ENCODE results near the gene THSD4.

Gene THSD4

GRCh38 chr15:71728881-71729280 lies 613.6 kb downstream of the THSD4 start:
- H3K79me2 ChIP-seq (ENCODE audit: control insufficient read depth, insufficient read depth, low read length, unreplicated experiment): no peaks in the 10 kb centered on the region
- H3K27me3 ChIP-seq (ENCODE audit: insufficient read depth, low read length): no peaks in the 10 kb centered on the region
- H3K27ac ChIP-seq (ENCODE audit: low read depth, low read length): no peak overlapping the region
- no peak overlapping the region for H2AFZ ChIP-seq (ENCODE audit: low read length, unreplicated experiment)
- H3K4me1 ChIP-seq (ENCODE audit: control insufficient read depth, insufficient read depth, low read length, unreplicated experiment): no peaks in the 10 kb centered on the region
- H3K4me3 ChIP-seq (ENCODE audit: low read depth, low read length): no peak overlapping the region
- no peaks in the 10 kb centered on the region for H3K36me3 ChIP-seq (ENCODE audit: insufficient read depth, low read length)

- Histone ChIP-seq H3K79me2 (ENCODE audit: control insufficient read depth, insufficient read depth, low read length, unreplicated experiment) (no peaks in the 10 kb centered on the region), H3K27me3 (ENCODE audit: insufficient read depth, low read length) (no peaks in the 10 kb centered on the region), H3K36me3 (ENCODE audit: insufficient read depth, low read length) (no peaks in the 10 kb centered on the region), H3K4me1 (ENCODE audit: control insufficient read depth, insufficient read depth, low read length, unreplicated experiment) (no peaks in the 10 kb centered on the region), H3K4me3 (ENCODE audit: low read depth, low read length) (no peak overlapping the region), H3K27ac (ENCODE audit: low read depth, low read length) (no peak overlapping the region), H2AFZ (ENCODE audit: low read length, unreplicated experiment) (no peak overlapping the region)
Measured at GRCh38 chr15:71729319-71729718, 614.0 kb downstream of the THSD4 start.

DNA sequence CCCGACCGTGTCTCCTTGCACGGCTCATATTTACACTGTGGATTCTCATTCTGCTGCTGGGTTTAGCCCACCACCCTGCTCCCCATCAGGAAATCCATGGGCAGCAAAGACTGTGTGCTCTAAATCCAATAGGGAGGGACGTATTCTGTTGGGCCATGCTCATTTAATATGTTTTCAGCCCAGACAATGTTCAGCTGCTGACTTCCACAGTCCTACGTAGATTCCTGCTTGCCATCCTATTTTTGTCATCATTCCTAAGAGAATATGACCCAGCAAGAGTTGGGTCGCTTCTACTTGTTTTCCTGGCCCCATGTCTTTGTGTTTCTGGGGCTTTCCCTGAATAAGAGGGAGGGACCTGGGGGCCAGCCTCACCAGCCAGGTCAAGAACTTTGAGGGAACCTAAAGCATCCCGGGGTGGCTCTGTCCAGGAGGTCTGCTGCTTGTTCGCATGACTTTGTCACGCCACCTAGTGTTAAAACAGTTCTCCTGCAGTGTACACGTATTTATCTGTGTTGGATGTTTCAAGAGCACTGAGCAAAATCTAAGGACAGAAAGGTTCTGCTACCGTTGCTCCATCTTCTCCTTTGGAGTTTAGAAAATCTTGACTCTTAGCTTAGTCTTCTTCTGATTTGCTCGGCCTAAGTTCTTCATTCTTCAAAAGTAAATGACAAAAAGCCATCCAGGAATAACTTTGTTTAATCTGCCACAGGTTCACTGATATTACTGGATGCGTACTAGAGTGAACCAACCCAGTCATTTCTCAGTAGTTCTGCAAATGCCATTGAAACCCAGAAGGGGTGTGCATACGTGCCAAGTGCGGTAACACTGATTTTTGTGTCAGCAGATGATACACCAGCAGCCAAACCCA lies 615.2 kb downstream of the THSD4 start:
- H3K4me3 ChIP-seq (ENCODE audit: low read depth, low read length): no peak overlapping the region
- H3K27me3 ChIP-seq (ENCODE audit: insufficient read depth, low read length): no peaks in the 10 kb centered on the region
- H3K27ac ChIP-seq (ENCODE audit: low read depth, low read length): no peak overlapping the region
- H3K4me1 ChIP-seq (ENCODE audit: control insufficient read depth, insufficient read depth, low read length, unreplicated experiment): no peaks in the 10 kb centered on the region
- no peaks in the 10 kb centered on the region for H3K79me2 ChIP-seq (ENCODE audit: control insufficient read depth, insufficient read depth, low read length, unreplicated experiment)
- no peaks in the 10 kb centered on the region for H3K36me3 ChIP-seq (ENCODE audit: insufficient read depth, low read length)
- no peak overlapping the region for H2AFZ ChIP-seq (ENCODE audit: low read length, unreplicated experiment)

GRCh38 chr15:71732636-71733035 lies 617.4 kb downstream of the THSD4 start:
- Histone ChIP-seq H3K27ac (ENCODE audit: low read depth, low read length) (no peak overlapping the region), H3K4me3 (ENCODE audit: low read depth, low read length) (no peak overlapping the region), H3K79me2 (ENCODE audit: control insufficient read depth, insufficient read depth, low read length, unreplicated experiment) (no peaks in the 10 kb centered on the region)

DNA sequence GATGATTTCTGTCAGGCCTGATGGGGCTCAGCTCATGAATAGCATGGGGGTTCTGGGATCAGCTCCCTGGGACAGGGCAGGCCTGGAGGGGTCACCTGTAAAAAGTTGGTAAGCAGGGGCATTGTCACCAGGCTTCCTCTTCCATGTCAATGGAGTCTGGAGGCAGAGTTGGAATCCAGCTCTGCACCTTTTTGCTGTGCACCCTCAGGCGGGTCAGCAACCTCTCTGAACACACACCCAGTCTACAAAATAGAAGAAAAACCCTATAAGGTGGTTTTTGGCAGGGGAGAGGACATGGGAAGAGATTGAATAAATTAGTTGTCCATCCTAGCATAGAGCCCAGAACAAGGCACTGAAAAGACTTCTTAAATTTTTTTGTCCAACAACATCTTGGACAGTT lies 617.9 kb downstream of the THSD4 start:
- Histone ChIP-seq H3K4me1 (ENCODE audit: control insufficient read depth, insufficient read depth, low read length, unreplicated experiment) (no peaks in the 10 kb centered on the region), H2AFZ (ENCODE audit: low read length, unreplicated experiment) (no peak overlapping the region), H3K27ac (ENCODE audit: low read depth, low read length) (no peak overlapping the region), H3K36me3 (ENCODE audit: insufficient read depth, low read length) (no peaks in the 10 kb centered on the region), H3K79me2 (ENCODE audit: control insufficient read depth, insufficient read depth, low read length, unreplicated experiment) (no peaks in the 10 kb centered on the region), H3K27me3 (ENCODE audit: insufficient read depth, low read length) (no peaks in the 10 kb centered on the region), H3K4me3 (ENCODE audit: low read depth, low read length) (no peak overlapping the region)

More at GRCh38 chr15:71732636-71733035, 617.4 kb downstream of the THSD4 start:
- Histone ChIP-seq H3K27me3 (ENCODE audit: insufficient read depth, low read length) (no peaks in the 10 kb centered on the region), H2AFZ (ENCODE audit: low read length, unreplicated experiment) (no peak overlapping the region), H3K36me3 (ENCODE audit: insufficient read depth, low read length) (no peaks in the 10 kb centered on the region), H3K4me1 (ENCODE audit: control insufficient read depth, insufficient read depth, low read length, unreplicated experiment) (no peaks in the 10 kb centered on the region)

- no peak overlapping the region for H3K27ac ChIP-seq (ENCODE audit: low read depth, low read length)
- no peaks in the 10 kb centered on the region for H3K36me3 ChIP-seq (ENCODE audit: insufficient read depth, low read length)
- no peaks in the 10 kb centered on the region for H3K27me3 ChIP-seq (ENCODE audit: insufficient read depth, low read length)
- H2AFZ ChIP-seq (ENCODE audit: low read length, unreplicated experiment): no peak overlapping the region
- H3K79me2 ChIP-seq (ENCODE audit: control insufficient read depth, insufficient read depth, low read length, unreplicated experiment): no peaks in the 10 kb centered on the region
- no peaks in the 10 kb centered on the region for H3K4me1 ChIP-seq (ENCODE audit: control insufficient read depth, insufficient read depth, low read length, unreplicated experiment)
- H3K4me3 ChIP-seq (ENCODE audit: low read depth, low read length): no peak overlapping the region
Measured at GRCh38 chr15:71734709-71735384, 619.6 kb downstream of the THSD4 start.

GRCh38 chr15:71735385-71735757 lies 620.1 kb downstream of the THSD4 start:
- H3K27ac ChIP-seq (ENCODE audit: low read depth, low read length): no peak overlapping the region
- H3K27me3 ChIP-seq (ENCODE audit: insufficient read depth, low read length): no peaks in the 10 kb centered on the region
- H2AFZ ChIP-seq (ENCODE audit: low read length, unreplicated experiment): no peak overlapping the region
- H3K4me1 ChIP-seq (ENCODE audit: control insufficient read depth, insufficient read depth, low read length, unreplicated experiment): no peaks in the 10 kb centered on the region
- no peak overlapping the region for H3K4me3 ChIP-seq (ENCODE audit: low read depth, low read length)
- H3K36me3 ChIP-seq (ENCODE audit: insufficient read depth, low read length): no peaks in the 10 kb centered on the region
- H3K79me2 ChIP-seq (ENCODE audit: control insufficient read depth, insufficient read depth, low read length, unreplicated experiment): no peaks in the 10 kb centered on the region

DNA sequence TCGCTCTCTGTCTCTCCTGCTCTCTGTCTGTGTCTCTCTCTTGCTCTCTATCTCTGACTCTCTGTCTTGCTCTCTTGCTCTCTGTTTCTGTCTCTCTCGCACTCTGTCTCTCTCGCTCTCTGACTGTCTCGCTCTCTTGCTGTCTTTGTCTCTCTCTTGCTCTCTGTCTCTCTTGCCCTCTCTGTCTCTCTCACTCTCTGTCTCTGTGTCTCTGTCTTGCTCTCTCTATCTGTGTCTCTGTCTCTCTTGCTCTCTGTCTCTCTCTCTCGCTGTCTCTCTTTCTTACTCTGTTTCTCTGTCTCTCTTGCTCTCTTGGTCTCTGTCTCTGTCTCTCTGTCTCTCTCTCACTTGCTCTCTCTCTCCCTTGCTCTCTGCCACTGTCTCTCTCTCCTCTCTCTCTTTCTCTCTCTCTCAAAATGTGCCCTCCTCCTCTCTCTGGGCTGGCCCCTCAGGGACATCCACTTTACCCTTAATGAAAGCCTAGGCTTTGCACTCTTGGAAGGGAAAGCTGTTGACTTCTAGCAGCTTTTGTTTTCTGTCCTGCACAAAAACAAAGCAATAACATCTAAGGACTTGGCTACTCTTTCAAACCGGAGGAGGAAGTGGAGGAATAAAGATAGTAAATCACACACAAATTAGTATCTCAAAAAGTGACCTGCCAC lies 621.1 kb downstream of the THSD4 start:
- Histone ChIP-seq H3K4me3 (ENCODE audit: low read depth, low read length) (no peak overlapping the region), H3K36me3 (ENCODE audit: insufficient read depth, low read length) (no peaks in the 10 kb centered on the region), H3K27ac (ENCODE audit: low read depth, low read length) (no peak overlapping the region), H2AFZ (ENCODE audit: low read length, unreplicated experiment) (no peak overlapping the region), H3K79me2 (ENCODE audit: control insufficient read depth, insufficient read depth, low read length, unreplicated experiment) (no peaks in the 10 kb centered on the region), H3K4me1 (ENCODE audit: control insufficient read depth, insufficient read depth, low read length, unreplicated experiment) (no peaks in the 10 kb centered on the region), H3K27me3 (ENCODE audit: insufficient read depth, low read length) (no peaks in the 10 kb centered on the region)

DNA sequence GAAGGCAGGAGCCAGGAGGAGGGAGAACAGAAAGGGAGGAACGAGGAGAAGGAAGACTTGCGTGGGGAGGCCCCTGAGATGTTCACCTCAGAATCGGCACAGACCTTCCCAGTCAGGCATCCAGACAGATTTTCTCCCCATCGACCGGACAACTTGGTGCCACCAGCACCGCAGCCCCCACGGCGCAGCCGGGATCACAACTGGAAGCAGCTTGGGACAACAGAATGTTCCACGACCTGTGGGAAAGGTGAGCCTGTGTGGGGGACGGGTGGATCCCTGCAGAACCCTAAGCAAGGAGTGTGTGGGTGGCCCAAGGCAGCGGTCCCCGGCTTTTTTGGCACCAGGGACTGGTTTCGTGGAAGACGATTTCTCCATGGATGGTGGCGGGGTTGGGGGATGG lies 622.5 kb downstream of the THSD4 start:
- Histone ChIP-seq H3K79me2 (ENCODE audit: control insufficient read depth, insufficient read depth, low read length, unreplicated experiment) (no peaks in the 10 kb centered on the region), H3K4me3 (ENCODE audit: low read depth, low read length) (no peak overlapping the region)

DNA sequence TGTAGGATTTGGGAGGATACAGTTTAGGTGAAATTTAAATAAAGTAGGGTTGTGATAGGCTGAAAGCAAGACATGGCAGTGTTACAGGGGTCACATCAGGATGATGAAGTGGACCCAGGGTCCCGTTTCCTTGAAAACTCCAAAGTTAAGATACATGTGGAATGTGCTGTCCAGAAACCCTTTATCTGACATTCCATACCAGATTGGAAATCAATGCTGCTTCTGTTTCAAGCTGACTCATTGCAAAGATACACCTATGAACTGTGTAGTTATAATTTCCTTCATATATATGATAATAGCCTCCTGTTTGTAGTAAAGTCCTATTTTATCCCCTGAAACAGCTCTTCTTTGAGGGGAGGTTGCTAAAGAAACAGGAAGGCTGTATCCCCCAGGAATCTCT lies 624.1 kb downstream of the THSD4 start:
- no peak overlapping the region for H2AFZ ChIP-seq (ENCODE audit: low read length, unreplicated experiment)
- no peaks in the 10 kb centered on the region for H3K79me2 ChIP-seq (ENCODE audit: control insufficient read depth, insufficient read depth, low read length, unreplicated experiment)
- no peaks in the 10 kb centered on the region for H3K36me3 ChIP-seq (ENCODE audit: insufficient read depth, low read length)
- no peaks in the 10 kb centered on the region for H3K4me1 ChIP-seq (ENCODE audit: control insufficient read depth, insufficient read depth, low read length, unreplicated experiment)
- H3K4me3 ChIP-seq (ENCODE audit: low read depth, low read length): no peak overlapping the region
- H3K27me3 ChIP-seq (ENCODE audit: insufficient read depth, low read length): no peaks in the 10 kb centered on the region
- no peak overlapping the region for H3K27ac ChIP-seq (ENCODE audit: low read depth, low read length)

More for the DNA sequence above, 622.5 kb downstream of the THSD4 start:
- Histone ChIP-seq H3K4me1 (ENCODE audit: control insufficient read depth, insufficient read depth, low read length, unreplicated experiment) (no peaks in the 10 kb centered on the region), H3K27ac (ENCODE audit: low read depth, low read length) (no peak overlapping the region), H3K27me3 (ENCODE audit: insufficient read depth, low read length) (no peaks in the 10 kb centered on the region), H2AFZ (ENCODE audit: low read length, unreplicated experiment) (no peak overlapping the region), H3K36me3 (ENCODE audit: insufficient read depth, low read length) (no peaks in the 10 kb centered on the region)

Data from ACC112 (cell line).